Gastroesophageal sphincter (tissue), 4 donors: Measurements from ENCODE around the gene SYNCRIP. TPM values are rescaled to one million over a fixed set of nuclear protein-coding genes. Genes with fewer than 3 reads are reported as not detected.

ENCODE experiments used
- ATAC-seq: fragments of 150-250 bp; one replicate; pipeline ENCODE4 v1.9.1; 2016; ENCODE audit warnings: mild to moderate bottlenecking, moderate library complexity
- H3K27ac ChIP-seq, 4 donors: fragments of 200-600 bp; sonication (generic) in 3 of 4; 1 replicate in 3 of 4; 2 replicates in 1 of 4; pipeline ENCODE4 v1.5.1; 2016 to 2019
- H3K27me3 ChIP-seq: fragments of 200-600 bp; sonication (generic); one replicate; pipeline ENCODE4 v1.5.1; 2019
- H3K36me3 ChIP-seq, 2 donors: fragments of 200-600 bp; sonication (generic); one replicate each; pipeline ENCODE4 v1.5.1; 2019; ENCODE audit warnings: control low read depth in 1 of 2
- H3K4me1 ChIP-seq, 3 donors: fragments of 200-600 bp; sonication (generic); 1 replicate in 2 of 3; 2 replicates in 1 of 3; pipeline ENCODE4 v1.5.1; 2016 to 2019; ENCODE audit warnings: control low read depth in 2 of 3
- H3K4me3 ChIP-seq, 2 donors: fragments of 200-600 bp; sonication (generic); one replicate each; pipeline ENCODE4 v1.5.1; 2019; ENCODE audit warnings: mild to moderate bottlenecking in 1 of 2, moderate library complexity in 1 of 2
- H3K9me3 ChIP-seq, 3 donors: fragments of 200-600 bp; sonication (generic); one replicate each; pipeline ENCODE4 v1.5.1; 2017 to 2019; ENCODE audit warnings: control low read depth in 2 of 3
- CTCF ChIP-seq, 4 experiments: fragments of 200-600 bp in 2 of 4; fragments of 450-650 bp in 2 of 4; sonication (generic) in 1 of 4; IDR thresholded peaks; one replicate each; pipeline ENCODE4 v1.5.1; 2017 to 2019; ENCODE audit warnings: antibody characterized with exemption in 4 of 4, mild to moderate bottlenecking in 2 of 4, moderate library complexity in 2 of 4
- EP300 ChIP-seq: sonication (generic); formaldehyde crosslinking; IDR thresholded peaks from one replicate; pipeline ENCODE4 v1.6.1; 2017; ENCODE audit warnings: antibody characterized with exemption, mild to moderate bottlenecking
- POLR2A ChIP-seq, 2 donors: fragments of 450-650 bp; IDR thresholded peaks; one replicate each; pipeline ENCODE4 v1.6.1; 2017; ENCODE audit warnings: antibody characterized with exemption in 2 of 2, mild to moderate bottlenecking in 2 of 2, moderate library complexity in 1 of 2
- POLR2AphosphoS5 ChIP-seq: sonication (generic); formaldehyde crosslinking; IDR thresholded peaks from one replicate; pipeline ENCODE4 v1.6.1; 2017; ENCODE audit warnings: antibody characterized with exemption
- WGBS, 2 donors: methylation state at CpG; one replicate each; pipeline ENCODE4 v1.1.5; 2018; ENCODE audit warnings: low coverage in 1 of 2; 5-methylcytosine and 5-hydroxymethylcytosine counted together
- total RNA-seq, 4 donors: library from RNA; depleted of rRNA; stranded (reverse); fragments of >200 nt; gene quantifications; one replicate each; pipeline ENCODE4 v1.1.0, GENCODE V29; 2016

Gene SYNCRIP
- total RNA-seq, 4 donors from 2014 or later: 78.4 to 105 (median 97.9) TPM

GRCh38 chr6:85602100-85602499, 40.6 kb downstream of the SYNCRIP start:
- TF ChIP-seq POLR2AphosphoS5: no peak
- no peak for TF ChIP-seq POLR2A (IDR thresholded peaks at IDR 0.05)
- no peak for TF ChIP-seq EP300
- no peak for TF ChIP-seq CTCF (IDR thresholded peaks at IDR 0.05)
- Histone ChIP-seq H3K36me3 (peaks cover under 1 to 11% of the 10 kb centered on the region in 2 donors), H3K9me3 (no peaks in the 10 kb centered on the region), H3K27me3 (no peaks in the 10 kb centered on the region), H3K4me3 (no peak overlapping the region), H3K27ac (no peak overlapping the region), H3K4me1 (no peaks in the 10 kb centered on the region)
- WGBS, 2 donors: 78 to 91% methylated on average over 4 of the region's 4 CpGs
- ATAC-seq: no peak

- Histone ChIP-seq H3K9me3 (no peaks in the 10 kb centered on the region), H3K27me3 (no peaks in the 10 kb centered on the region), H3K4me1 (no peaks in the 10 kb centered on the region), H3K4me3 (no peak overlapping the region), H3K36me3 (peaks cover 0 to 11% of the 10 kb centered on the region in 2 donors), H3K27ac (no peak overlapping the region)
- WGBS, 2 donors: 79 to 86% methylated on average over 10 to 11 of the region's 11 CpGs
- ATAC-seq: no peak
- TF ChIP-seq CTCF (IDR thresholded peaks at IDR 0.05): no peak
- TF ChIP-seq EP300: no peak
- TF ChIP-seq POLR2A (IDR thresholded peaks at IDR 0.05): no peak
These were observed 41.9 kb downstream of the SYNCRIP start for GRCh38 chr6:85600713-85601313.

- no peaks in the 10 kb centered on the region for H3K27me3 ChIP-seq
- peak overlapping the region; percentile 64 to 98 (median 96) for H3K27ac ChIP-seq
- TF ChIP-seq POLR2AphosphoS5: peak; percentile 2
- TF ChIP-seq POLR2A (IDR thresholded peaks at IDR 0.05): no peak
- peaks cover 0 to 29% (median 15%) of the 10 kb centered on the region in 3 donors for H3K4me1 ChIP-seq
- ATAC-seq: peak; percentile 13
- WGBS, 2 donors: 1 to 2% methylated on average over 6 to 14 of the region's 35 CpGs
- no peaks in the 10 kb centered on the region for H3K9me3 ChIP-seq
- peak overlapping the region; percentile 72 for H3K4me3 ChIP-seq
- no peaks in the 10 kb centered on the region for H3K36me3 ChIP-seq
These were observed 48.3 kb downstream of the SYNCRIP start for GRCh38 chr6:85594197-85594930.

GRCh38 chr6:85593438-85594196, 49.1 kb downstream of the SYNCRIP start, which contains the start of gene SNX14:
Gene SNX14, minus strand, starts transcription at chr6:85593858. Its CDS starts 140 bp downstream, at chr6:85593718.
- Histone ChIP-seq H3K4me1 (peaks cover 0 to 29% (median 15%) of the 10 kb centered on the region in 3 donors), H3K27ac (peak within 1 kb of the TSS; percentile 64 to 98 (median 96)), H3K36me3 (no peaks in the 10 kb centered on the region), H3K27me3 (no peaks in the 10 kb centered on the region), H3K9me3 (no peaks in the 10 kb centered on the region), H3K4me3 (peak within 1 kb of the TSS; percentile 72)
- peak; percentile 98 for ATAC-seq
- peak; percentile 92 for TF ChIP-seq POLR2AphosphoS5
- peak; percentile 74 to 78 for TF ChIP-seq POLR2A (IDR thresholded peaks at IDR 0.05)
- TF ChIP-seq EP300: peak; percentile 25
- peak in 2 of 4 experiments; percentile 38 to 46 for TF ChIP-seq CTCF (IDR thresholded peaks at IDR 0.05)
- WGBS, 2 donors: no CpG with 5 or more reads among the region's 82 CpGs

- Histone ChIP-seq H3K4me1 (peaks cover 0 to 29% (median 15%) of the 10 kb centered on the region in 3 donors), H3K27ac (no peak overlapping the region), H3K27me3 (no peaks in the 10 kb centered on the region), H3K9me3 (no peaks in the 10 kb centered on the region), H3K36me3 (no peaks in the 10 kb centered on the region), H3K4me3 (no peak overlapping the region)
- no peak for ATAC-seq
- TF ChIP-seq EP300: no peak
- no peak for TF ChIP-seq POLR2AphosphoS5
- WGBS, 2 donors: 100% methylated on average over 1 of the region's 1 CpG
These were observed 50.7 kb downstream of the SYNCRIP start for GRCh38 chr6:85592033-85592432.
